Smooth muscle cell (in vitro differentiated cells): Measurements from ENCODE around the gene ATP6V1G3. TPM values are rescaled to one million over a fixed set of nuclear protein-coding genes. Genes with fewer than 3 reads are reported as not detected.

Experiments
- DNase-seq: peaks from one replicate; lab custom pipeline; 2025; ENCODE audit not compliant: unreplicated experiment; lab: John Stamatoyannopoulos, UW
- H2AFZ ChIP-seq: fragments of 200-600 bp; sonication (generic); 2 replicates; pipeline ENCODE4 v1.6.0; 2016; ENCODE audit warnings: antibody characterized with exemption, low read depth, mild to moderate bottlenecking
- H3F3A ChIP-seq: fragments of 200-600 bp; sonication (generic); 2 replicates; pipeline ENCODE4 v1.6.0; 2017; ENCODE audit warnings: antibody characterized with exemption, low read depth
- H3K27ac ChIP-seq: fragments of 200-600 bp; sonication (generic); 2 replicates; pipeline ENCODE4 v1.5.1; 2016; ENCODE audit warnings: low read depth, mild to moderate bottlenecking
- H3K27me3 ChIP-seq: fragments of 200-600 bp; sonication (generic); 2 replicates; pipeline ENCODE4 v1.6.1; 2016; ENCODE audit warnings: low read depth, mild to moderate bottlenecking
- H3K36me3 ChIP-seq: fragments of 200-600 bp; sonication (generic); 2 replicates; pipeline ENCODE4 v1.5.1; 2016; ENCODE audit warnings: low read depth
- H3K4me1 ChIP-seq: fragments of 200-600 bp; sonication (generic); 2 replicates; pipeline ENCODE4 v1.5.1; 2016; ENCODE audit warnings: low read depth
- H3K4me2 ChIP-seq: fragments of 200-600 bp; sonication (generic); 2 replicates; pipeline ENCODE4 v1.6.0; 2016; ENCODE audit warnings: mild to moderate bottlenecking
- H3K4me3 ChIP-seq: fragments of 200-600 bp; sonication (generic); 2 replicates; pipeline ENCODE4 v1.5.1; 2016; ENCODE audit warnings: mild to moderate bottlenecking
- H3K79me2 ChIP-seq: fragments of 200-600 bp; sonication (generic); 2 replicates; pipeline ENCODE4 v1.6.0; 2016; ENCODE audit warnings: low read depth, mild to moderate bottlenecking
- H3K9ac ChIP-seq: fragments of 200-600 bp; sonication (generic); 2 replicates; pipeline ENCODE4 v1.6.0; 2016; ENCODE audit warnings: low read depth
- H3K9me3 ChIP-seq: fragments of 200-600 bp; sonication (generic); replicated peaks from 2 replicates; pipeline ENCODE4 v1.5.1; 2016; ENCODE audit warnings: low read depth
- H4K20me1 ChIP-seq: fragments of 200-600 bp; sonication (generic); 2 replicates; pipeline ENCODE4 v1.6.0; 2016; ENCODE audit warnings: low read depth
- CTCF ChIP-seq: fragments of 200-600 bp; sonication (generic); IDR thresholded peaks from 2 replicates; pipeline ENCODE4 v1.5.1; 2017; ENCODE audit warnings: borderline replicate concordance, mild to moderate bottlenecking, antibody characterized with exemption; ENCODE audit not compliant: insufficient read depth, poor library complexity, severe bottlenecking
- WGBS: methylation state at CpG from one replicate; pipeline ENCODE4 v1.1.7; 2016; ENCODE audit warnings: low lambda C conversion rate; 5-methylcytosine and 5-hydroxymethylcytosine counted together
- polyA plus RNA-seq: library from polyadenylated mRNA; unstranded; fragments of >200 nt; fragmentation: Nextera tagmentation; extraction: Ambion mirVana; gene quantifications from 2 replicates; pipeline ENCODE4 v1.2.1, GENCODE V29; 2016
- total RNA-seq: library from RNA; depleted of rRNA; stranded (reverse); fragments of >200 nt; gene quantifications from 2 replicates; pipeline ENCODE4 v1.2.3, GENCODE V29; 2014

Gene ATP6V1G3
- total and polyA plus RNA-seq, 2 experiments from 2014 or later = not detected

- no peaks in the 10 kb centered on the region for H3K79me2 ChIP-seq
- H3K36me3 ChIP-seq = no peaks in the 10 kb centered on the region
- no peaks in the 10 kb centered on the region for H3F3A ChIP-seq
- no peaks in the 10 kb centered on the region for H3K27me3 ChIP-seq
- no peak overlapping the region for H3K9ac ChIP-seq
- H3K4me2 ChIP-seq = peak overlapping the region; percentile 55
- no peak for TF ChIP-seq CTCF
- 78% methylated on average over 1 of the region's 1 CpG for WGBS
- peaks cover 8% of the 10 kb centered on the region for H3K4me1 ChIP-seq
- H2AFZ ChIP-seq = no peak overlapping the region
- H3K9me3 ChIP-seq = peaks cover 3% of the 10 kb centered on the region
- peak overlapping the region; percentile 72 for H3K27ac ChIP-seq
- DNase-seq = no peak
- H4K20me1 ChIP-seq = no peaks in the 10 kb centered on the region
- H3K4me3 ChIP-seq = no peak overlapping the region
Observed at GRCh38 chr1:198498881-198499280, 41.6 kb downstream of the ATP6V1G3 start.

DNA sequence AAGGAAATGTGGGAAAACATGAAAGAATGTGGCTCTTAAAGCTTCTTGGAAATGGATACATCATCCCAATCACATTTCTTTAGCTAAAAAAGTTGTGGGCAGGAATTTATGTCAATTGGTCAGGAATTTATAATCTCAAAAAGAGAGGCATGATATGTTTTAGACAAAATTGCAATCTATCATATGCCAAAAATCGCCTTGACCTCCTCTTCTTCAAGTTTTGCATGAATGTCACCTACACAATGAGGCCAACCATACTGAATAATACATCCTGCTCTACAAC, 42.4 kb downstream of the ATP6V1G3 start:
- Histone ChIP-seq H3K27me3 (no peaks in the 10 kb centered on the region), H3K36me3 (no peaks in the 10 kb centered on the region), H4K20me1 (no peaks in the 10 kb centered on the region), H3K9me3 (no peaks in the 10 kb centered on the region), H2AFZ (peak overlapping the region; percentile 4), H3K79me2 (no peaks in the 10 kb centered on the region), H3F3A (no peaks in the 10 kb centered on the region), H3K27ac (peak overlapping the region; percentile 72), H3K4me1 (peaks cover 8% of the 10 kb centered on the region), H3K9ac (no peak overlapping the region), H3K4me3 (no peak overlapping the region), H3K4me2 (peak overlapping the region; percentile 50)
- DNase-seq = no peak
- TF ChIP-seq CTCF = no peak
- WGBS = 92% methylated on average over 1 of the region's 1 CpG

GRCh38 chr1:198497326-198498102, 43.0 kb downstream of the ATP6V1G3 start:
- H3K4me1 ChIP-seq = peaks cover 8% of the 10 kb centered on the region
- DNase-seq = no peak
- H3K9ac ChIP-seq = peak overlapping the region; percentile 12
- H2AFZ ChIP-seq = peak overlapping the region; percentile 4
- no peaks in the 10 kb centered on the region for H3K27me3 ChIP-seq
- H3K4me3 ChIP-seq = no peak overlapping the region
- H3K9me3 ChIP-seq = no peaks in the 10 kb centered on the region
- 76% methylated on average over 3 of the region's 3 CpGs for WGBS
- H4K20me1 ChIP-seq = no peaks in the 10 kb centered on the region
- peak overlapping the region; percentile 50 for H3K4me2 ChIP-seq
- H3K79me2 ChIP-seq = no peaks in the 10 kb centered on the region
- H3K36me3 ChIP-seq = no peaks in the 10 kb centered on the region
- H3K27ac ChIP-seq = peak overlapping the region; percentile 72
- no peak for TF ChIP-seq CTCF
- no peaks in the 10 kb centered on the region for H3F3A ChIP-seq
